Stimulated activated CD4-positive, alpha-beta T cell treated with anti-CD3 and anti-CD28 coated beads, TNF-alpha, amount 100 ng/mL, for 48 hours (primary cell): ENCODE data around the gene NMNAT3.

Source experiments
- DNase-seq, 3 donors: peaks; one replicate each; pipeline ENCODE4 v3.0.0-alpha.2; 2020; ENCODE audit warnings: low read depth in 3 of 3

NMNAT3 gene

DNA sequence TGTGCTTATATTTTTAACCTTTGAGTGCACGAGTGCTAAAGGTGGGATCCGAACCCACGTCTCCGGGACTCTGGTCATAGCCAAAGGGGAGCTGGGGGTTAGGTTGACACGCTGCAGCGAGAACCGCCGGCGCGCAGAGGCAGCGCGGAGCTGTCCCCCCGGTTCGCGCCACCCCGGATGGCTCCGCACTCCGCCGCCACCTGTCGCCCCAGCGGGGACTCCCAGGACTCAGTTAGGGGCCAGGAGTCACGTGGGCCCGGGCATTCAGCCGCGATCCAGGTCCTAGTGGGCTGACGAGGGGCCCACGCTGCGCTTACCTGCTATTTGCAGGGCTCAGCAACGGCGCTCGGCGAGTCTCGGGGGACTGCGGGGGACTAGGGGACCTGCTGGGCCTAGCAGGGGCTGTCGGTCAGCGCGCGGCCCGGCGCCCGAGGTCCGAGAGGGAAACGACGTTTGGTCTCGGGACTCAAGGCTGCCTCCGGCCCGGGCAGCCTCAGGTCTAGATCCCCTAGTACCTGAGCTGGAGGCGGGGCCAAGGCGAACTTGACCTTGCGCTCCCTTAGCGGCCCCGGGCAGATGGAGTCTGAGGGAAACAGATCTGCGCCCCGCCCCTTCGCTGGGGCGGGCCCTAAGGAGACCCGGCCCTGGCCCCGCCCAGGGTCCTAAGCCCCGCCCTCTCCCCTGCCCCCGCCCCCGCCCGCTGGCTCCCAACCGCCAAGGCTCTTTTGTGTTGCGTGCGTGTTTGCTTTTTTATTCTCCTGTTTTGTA, at the start of gene NMNAT3:
NMNAT3 (minus strand) TSS at position 585 of the 768 bp plus-strand sequence. CDS start 50,248 bp downstream, outside the sequence.
- DNase-seq = peak; percentile 55 to 83 (median 59)

DNA sequence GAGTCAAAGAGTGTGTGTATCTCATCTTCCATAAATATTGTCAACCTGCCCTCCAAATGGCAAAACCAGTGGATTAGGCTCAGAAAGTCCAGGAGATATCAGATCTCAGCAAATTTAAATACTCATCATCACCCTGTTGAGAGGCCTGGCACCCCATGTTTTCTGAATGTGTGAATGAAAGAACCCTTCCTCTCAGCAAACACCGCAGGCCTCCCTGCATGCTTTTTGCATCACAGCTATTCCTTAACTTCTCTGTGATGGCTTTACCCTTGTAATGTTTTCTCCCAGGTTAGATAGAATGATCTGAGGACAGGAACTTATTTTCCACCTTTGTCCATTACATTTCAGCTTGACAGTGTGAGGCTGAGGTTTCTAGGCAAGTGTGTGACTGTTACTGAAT, 43.6 kb upstream of the NMNAT3 start:
- no peak for DNase-seq

DNA sequence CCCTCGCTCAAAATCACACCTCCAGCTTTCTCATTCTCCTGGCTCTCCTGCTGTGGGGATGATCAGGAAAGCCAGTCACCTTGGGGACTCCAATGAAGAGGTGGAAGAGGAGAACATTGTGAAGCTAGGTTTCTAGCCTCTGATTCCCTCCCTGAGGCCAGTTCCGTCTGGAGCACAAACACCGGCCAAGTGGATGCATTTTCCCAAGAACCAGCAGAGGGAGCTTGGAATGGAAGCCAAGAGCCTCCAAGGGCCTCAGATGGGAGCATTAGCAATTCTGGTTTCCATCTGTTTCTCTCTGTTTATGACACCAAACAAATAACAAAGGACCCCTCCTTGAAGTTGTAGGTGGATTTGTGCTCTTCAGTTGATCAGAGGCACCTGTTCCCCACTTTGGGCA, 40.6 kb upstream of the NMNAT3 start:
- DNase-seq = no peak

DNA sequence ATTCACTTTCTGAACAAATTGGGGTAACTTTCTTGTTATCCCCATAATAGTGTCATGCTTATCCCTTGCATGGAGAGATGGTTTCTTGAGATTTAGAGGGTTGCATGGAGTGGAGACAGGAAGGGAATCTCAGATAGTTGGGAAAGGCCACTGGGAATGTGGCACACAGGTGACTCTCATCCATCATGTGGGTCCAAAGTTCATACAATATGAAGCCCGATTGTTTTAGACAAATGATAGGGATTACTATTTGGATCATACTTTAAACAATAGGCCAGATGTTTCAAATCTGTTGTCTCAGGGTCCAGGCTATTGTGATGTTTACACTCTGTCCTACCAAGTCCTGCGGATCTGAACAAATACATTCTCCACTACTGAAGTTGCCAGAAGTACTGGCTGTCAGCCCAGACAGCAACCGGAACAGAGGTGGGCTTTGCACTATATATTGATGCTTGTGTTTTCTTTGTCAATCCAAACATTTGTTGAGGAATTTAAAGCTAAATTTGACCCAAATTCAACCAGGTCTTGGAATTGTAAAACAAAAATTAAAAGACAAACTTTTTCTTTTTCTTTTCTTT, 39.2 kb upstream of the NMNAT3 start:
- no peak for DNase-seq

DNA sequence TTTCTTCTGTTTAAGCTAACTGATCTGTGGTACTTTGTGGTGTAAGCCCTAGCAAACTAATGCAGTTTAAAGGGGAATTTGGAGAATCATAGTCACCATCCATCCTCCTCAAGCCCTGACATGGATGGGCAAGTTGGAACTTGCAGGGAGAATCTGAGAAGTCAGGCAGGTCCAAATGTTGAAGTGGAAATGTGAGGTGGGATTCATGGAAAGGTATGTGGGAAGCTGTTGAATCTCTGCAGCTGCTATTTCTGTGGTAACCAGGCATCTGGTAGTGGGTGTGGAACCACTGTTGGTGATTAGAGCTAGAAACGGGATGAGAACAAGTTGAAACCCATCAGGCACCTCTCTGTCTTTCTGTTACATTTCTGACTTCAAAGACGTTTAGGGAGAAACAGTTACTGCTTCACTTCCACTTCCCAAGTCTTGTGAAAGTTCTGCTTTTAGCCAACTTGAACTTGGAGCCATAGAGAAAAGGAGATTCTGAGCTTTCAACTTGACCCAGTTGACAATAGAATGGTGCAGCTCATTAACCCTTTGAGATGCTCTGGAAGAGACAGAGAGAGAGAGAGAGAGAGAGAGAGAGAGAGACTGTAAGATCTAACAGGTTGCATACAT, 38.1 kb upstream of the NMNAT3 start:
- no peak for DNase-seq

DNA sequence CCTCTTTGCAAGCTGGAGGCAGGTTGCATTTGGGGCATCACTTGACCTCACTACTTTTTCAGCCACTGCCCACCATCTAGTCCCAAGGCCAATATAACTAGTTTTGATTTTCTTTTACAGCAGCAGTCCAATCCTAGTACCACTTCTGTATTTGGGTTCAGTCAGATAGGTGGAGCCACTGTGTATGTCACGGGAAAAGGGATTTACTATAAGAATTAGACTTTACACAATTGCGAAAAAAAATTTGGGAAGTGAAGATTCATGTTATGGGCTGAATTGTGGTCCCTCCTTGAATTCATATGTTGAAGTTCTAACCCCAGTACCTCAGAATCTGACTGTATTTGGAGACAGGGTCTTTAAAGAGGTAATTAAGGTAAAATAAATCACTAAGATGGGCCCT, 37.4 kb upstream of the NMNAT3 start:
- no peak for DNase-seq

DNA sequence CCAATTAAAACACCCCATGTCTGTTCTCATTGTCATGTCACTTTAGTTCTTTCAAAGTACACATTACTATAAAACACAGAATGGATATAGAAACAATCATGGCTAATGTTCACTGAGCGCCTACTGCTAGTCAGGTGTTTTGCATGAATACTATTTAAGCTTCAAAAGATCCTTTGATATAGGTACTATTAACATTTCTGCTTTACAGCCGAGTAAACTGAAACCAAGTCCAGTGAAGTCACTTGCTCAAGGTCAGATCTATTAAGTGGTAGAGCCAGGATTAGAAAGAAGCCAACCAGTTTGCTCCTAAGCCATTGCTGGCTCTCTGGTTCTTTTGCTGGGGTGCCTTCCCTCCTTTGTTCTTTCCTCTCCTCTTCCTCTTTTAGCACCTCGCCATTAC, 32.4 kb upstream of the NMNAT3 start:
- DNase-seq = no peak

DNA sequence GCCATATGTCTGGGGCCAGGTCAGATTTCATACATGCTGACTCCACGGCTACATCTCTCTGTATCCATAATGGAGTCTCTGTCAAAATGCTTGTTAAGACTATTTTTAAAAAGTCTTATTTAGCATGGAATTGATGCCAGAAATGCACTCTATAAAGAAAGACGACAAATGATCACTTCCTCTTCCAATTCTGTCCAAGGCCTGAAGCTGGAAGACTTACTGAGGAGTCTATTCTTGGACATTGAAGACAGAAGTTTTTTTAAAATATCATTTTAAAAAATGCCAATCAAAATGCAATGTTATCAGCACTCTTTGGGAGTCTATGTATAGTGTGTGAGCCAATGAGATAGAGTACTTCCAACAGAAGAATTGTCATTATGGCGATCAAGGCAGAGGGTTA, 27.9 kb upstream of the NMNAT3 start:
- DNase-seq = no peak

DNA sequence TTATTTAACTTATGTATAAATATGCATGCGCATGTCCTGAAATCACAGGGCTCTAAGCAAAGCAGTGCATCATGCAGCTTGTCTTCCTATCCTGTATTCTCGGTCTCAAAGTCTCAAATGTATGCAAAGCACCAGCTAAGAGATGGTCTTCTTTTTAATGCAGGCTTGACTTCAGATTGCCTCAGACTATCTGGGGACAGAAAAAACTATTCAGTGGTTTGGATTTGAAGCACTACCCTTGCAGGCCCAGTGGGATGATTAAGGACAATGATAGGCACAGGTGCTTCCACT, 18.5 kb upstream of the NMNAT3 start:
- DNase-seq = no peak

DNA sequence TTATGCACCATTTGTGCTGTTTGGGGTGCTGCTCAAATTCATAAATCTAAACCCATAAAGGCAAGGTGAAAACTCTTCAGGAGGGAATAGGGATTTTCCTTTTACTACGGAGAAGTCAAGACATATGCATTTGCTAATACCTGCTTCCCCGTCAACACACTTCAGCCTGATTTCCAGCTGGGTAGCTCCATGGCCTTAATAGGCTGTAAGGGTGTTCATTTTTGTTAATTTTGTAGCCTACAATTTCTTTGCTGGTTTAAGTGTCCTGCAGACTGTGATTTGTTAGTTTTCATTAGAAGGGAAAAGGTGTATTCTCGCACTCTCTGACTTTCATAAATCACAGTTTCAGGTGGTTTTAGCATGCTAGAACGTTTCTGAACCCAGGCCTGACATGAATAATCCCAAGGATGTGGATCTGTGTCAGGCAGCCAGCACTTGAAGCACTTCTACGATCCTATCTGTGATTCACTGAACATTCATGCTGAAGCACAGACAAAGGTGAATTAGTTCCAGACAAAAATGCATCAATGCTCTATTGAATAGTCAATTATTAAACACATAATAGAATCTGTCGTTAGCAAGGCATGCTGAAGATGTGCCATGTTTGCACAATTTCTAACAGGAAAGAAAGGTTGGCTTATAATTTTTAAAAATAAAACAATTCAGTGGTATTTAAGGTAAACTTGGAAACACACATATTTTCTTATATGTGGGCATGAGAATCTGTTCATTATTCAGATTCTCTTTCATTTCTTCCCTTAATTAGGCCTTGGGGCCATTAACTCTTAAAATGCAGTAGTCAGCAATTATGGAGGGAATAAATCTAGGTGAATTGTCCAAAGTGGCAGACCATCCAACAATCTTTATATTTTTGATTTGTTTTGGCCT, 17.9 kb upstream of the NMNAT3 start:
- DNase-seq = no peak

DNA sequence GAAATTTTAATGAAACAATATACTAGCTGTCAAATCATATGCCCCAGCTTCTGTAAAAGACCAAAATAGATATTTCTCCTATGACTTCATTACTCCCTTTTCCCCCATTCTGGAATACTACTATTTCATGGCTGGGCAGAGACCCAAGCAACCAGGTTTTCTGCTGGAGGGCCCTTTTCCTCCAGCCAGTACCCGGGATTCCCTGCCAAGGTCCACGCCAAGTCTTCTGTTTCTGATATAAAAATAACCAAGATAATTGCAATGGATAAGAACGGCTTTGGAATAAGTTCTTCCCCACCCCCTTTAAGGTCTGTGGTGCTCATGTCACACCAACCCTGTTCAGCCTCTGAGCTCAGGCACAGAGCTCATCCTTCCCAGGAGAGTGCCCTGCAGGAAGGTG, 17.2 kb upstream of the NMNAT3 start:
- DNase-seq = no peak

DNA sequence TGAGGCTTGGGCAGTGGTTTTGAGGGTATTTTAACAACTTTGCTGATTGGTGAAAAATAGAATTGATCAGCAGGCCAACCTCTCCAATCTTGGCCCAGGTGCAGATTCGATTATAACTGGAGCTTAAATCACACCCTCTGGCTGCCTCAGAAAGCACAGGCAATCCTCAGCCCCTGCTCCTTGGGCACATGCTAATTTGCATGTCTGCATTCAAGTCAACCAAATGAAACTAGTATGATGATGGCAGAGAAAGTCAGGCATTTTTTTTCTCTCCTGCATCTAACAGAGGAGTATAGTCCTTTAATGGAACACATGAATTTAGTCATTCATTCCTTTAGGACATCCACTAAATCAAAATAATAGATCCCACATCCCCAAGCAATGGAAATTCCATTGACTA, 16.8 kb upstream of the NMNAT3 start:
- no peak for DNase-seq

DNA sequence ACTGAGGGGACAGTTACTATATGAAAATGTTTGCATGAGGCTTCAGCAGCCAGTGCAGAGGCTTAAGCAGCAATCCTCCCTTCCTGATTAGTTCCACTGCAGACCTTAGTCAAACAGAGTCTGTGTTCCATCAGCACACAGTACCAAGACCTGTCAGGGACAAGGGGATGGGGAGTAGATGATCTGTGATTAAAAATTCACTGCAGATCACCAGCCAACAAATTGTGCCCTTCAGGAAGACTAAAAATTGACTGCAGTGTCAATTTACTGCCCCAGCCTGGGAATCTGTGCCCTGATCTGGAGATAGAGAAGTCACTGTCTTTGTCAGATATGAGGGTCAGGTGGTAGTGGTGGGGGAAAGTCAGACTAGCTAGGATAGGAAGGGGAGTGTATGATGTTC, 13.8 kb upstream of the NMNAT3 start:
- DNase-seq = no peak

DNA sequence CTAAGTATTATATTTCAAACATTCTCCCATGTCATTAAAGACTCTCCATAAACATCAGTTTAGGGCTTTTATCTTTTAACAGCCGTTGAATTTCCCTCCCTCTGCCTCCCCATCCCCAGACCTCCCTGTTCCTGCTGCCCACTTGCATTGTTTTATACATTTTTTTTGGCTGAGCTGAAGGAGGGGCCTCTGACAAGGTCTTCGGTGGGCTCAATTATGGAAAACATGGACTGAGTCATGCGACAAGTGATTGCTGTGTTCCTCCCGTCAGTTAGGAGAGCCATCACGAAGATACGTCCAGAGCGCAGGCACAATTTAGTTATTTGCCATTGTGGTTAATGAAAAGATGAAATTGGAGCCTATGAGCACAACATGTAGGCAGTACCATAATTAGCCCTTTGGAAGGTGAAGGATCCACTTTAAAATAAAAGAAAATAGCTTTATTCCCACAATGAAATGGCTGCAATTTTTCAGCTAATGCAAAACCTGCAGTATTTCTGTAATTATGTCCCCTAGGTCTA, 12.0 kb upstream of the NMNAT3 start:
- no peak for DNase-seq

DNA sequence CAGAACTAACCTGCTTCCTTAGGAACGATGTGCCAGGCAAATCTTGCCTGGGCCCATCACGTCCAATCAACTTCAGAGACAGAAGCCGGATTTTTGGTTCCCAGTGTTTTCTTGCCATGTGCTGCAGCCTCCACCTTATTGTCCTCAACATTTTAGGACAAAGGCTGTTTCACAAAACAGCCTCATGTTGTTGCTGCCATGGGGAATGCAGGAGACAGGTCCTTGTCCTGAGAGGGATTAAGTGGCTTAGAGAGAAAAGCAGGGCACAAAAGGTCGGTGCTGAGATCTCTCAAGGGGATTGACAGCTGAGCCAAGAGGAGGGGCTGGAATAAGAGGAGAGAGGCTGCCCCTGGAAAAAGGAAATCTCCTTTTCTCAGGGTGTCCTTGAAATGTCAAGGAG, 11.3 kb upstream of the NMNAT3 start:
- DNase-seq = no peak

DNA sequence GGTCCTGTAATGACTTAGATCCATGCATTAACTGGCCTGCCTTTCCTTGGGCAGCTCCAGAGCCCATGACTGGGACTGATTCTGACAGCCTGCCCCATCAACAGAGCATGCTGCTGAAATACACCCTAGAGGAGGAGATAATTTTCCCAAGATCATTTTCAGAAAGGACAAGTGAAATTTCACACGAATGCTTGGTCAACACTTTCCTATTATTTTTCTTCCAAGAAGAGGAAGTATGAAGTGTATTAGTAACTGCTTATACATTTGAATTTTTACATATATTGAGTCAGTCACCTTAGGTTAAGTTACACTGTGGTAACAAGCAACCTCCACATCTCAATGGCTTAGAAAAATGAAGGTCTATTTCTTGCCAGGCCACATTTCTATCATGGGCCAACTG, 9.7 kb upstream of the NMNAT3 start:
- no peak for DNase-seq

DNA sequence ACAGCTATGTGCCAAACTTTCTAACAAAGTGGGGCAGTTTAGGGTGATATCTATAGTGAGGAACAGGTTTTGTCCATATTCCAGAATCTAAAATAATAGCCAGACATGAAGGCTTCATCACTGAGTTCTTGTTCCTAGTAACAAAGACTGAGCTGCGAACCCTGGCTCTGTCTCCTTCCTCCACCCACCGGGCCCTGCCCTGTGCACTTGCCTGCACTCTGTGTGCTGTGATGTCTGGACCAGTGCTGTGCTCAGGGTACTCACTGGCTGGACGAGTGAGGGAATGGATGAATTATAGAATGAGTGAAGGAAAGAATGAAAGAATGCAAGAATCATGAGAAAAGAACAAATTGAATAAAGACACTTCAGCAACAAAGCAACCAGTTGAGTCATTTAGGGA, 8.9 kb upstream of the NMNAT3 start:
- DNase-seq = no peak

DNA sequence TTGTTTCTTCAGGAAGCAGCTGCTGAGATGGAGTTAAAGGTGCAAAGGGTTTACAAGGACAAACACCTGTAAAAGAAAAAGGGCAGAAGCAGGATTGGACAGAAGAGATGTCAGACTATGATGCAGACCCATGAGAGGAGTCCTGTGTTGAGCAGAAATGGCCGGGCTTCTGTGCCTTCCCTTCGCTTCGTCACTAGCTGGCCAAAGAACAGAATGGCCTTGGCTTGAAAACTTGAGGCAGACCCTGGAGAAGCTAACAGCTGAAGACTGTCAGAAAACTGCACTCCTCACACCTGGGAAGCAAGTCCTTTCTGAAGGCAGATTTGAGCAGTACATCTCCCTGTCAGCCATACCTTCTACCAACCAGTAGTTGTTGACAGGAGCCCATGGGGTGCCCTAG, 8.4 kb upstream of the NMNAT3 start:
- no peak for DNase-seq

DNA sequence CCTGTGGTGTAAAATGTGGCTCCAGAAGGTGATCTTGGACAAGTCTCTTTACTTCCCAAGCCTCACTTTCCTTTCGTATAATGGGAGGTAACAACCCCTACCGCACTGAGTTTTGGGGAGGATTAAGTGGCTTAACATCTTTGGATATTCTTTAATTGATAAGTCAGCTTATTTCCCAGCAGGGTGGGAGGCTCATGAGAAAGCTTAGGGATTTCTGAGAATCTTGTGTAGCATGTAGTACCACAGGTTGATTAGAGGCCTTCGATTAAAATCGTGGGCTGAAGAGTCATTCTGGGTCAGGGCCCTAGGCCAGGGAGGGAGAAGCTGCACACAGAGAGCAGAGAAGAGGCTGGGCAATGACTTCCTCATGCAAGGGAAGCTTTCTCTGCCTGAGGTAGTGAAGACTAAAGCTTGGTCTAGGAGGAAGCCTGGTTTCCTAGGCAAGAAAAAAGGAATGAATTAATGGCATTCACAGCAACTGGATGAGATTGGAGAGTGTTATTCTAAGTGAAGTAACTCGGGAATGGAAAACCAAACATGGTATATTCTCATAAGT, 1.5 kb upstream of the NMNAT3 start:
- no peak for DNase-seq

DNA sequence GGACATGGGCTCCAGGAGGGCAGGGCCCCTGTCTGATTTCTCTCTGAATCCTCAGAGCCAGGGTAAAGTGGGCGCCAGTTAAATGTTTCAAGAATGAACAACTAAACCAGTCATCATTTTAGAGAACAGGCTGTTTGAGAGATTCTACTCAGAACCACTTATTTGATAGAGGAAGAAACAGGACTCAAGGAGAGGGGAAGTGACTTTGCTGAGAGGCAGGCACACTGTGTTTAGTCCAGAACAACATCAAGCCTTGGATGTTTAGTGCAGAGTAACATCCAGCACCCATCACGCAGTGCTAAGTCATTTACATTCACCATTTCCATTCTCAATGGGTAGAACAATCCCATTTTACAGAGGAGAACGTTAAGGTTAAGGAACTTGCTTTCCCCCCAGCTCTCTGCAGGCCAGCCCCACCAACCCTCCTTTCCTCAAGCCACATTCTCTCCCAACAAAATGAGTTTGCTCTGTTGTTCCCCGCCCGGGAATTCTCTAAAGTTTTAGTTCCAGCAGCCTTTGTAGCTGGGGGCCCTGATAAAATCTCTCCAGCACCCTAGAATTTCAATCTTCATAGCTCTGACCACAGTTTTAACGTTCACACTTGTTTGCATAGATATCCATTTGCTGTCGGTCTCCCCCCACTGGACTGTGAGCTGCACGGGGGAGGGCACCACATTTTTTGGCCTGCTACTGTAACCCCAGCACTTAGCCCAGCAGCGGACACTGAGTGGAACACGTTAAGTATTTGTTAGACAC, 962 bp downstream of the NMNAT3 start:
- no peak for DNase-seq

DNA sequence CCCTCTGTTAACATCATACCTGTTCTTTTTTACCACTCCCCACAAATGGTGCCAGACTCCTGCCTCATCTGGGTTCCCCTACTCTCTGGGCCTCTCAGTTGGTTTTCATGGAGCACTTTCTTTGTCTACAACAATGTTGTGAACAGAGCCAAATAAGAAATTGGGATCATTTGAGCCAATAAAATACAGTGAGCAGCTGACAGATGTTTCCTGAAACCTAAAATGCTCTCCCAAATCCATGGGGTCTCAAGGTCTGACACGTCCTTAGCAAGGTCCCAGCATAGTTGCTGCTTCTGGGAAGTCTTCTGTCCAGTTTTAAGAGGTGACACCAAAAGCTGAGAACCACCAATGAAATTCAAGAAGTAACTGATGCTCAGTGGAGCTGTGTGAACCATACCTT, 1.7 kb downstream of the NMNAT3 start:
- no peak for DNase-seq
